Calu3 (cell line): ENCODE data around the gene TRMT10A. TPM values are rescaled to one million over a fixed set of nuclear protein-coding genes. Genes with fewer than 3 reads are reported as not detected.
"Not testable (repeated sequence)": the region's sequence is repeated elsewhere in the genome, so short reads cannot be mapped to it uniquely, and the experiment has no call there.

Source experiments
- BruUV-seq: library from RNA; stranded (reverse); fragments of 400-500 nt; replicated peaks from 2 replicates; lab custom pipeline; 2021; lab: Mats Ljungman, UMichigan
- CTCF ChIA-PET: fragments of 300-600 bp; sonication (Branson Sonifier 250); formaldehyde crosslinking; loops from one replicate; lab custom pipeline; 2022; ENCODE audit warnings: antibody characterized with exemption; lab: Charles Lee
- DNase-seq: peaks from one replicate; pipeline ENCODE4 v3.0.0; 2022
- H3K27ac Mint-ChIP-seq: one replicate; pipeline ENCODE4 v1.8.0; 2022; ENCODE audit warnings: mixed read lengths; ENCODE audit not compliant: unreplicated experiment
- H3K27me3 Mint-ChIP-seq: one replicate; pipeline ENCODE4 v1.8.0; 2022; ENCODE audit warnings: mixed read lengths; ENCODE audit not compliant: unreplicated experiment
- H3K36me3 Mint-ChIP-seq: one replicate; pipeline ENCODE4 v1.8.0; 2022; ENCODE audit warnings: mild to moderate bottlenecking, moderate library complexity, mixed read lengths; ENCODE audit not compliant: insufficient read depth, unreplicated experiment
- H3K4me1 Mint-ChIP-seq: one replicate; pipeline ENCODE4 v1.8.0; 2022; ENCODE audit warnings: mild to moderate bottlenecking, low read depth, mixed read lengths; ENCODE audit not compliant: unreplicated experiment
- H3K4me3 Mint-ChIP-seq: one replicate; pipeline ENCODE4 v1.8.0; 2022; ENCODE audit warnings: mild to moderate bottlenecking, low read depth, moderate library complexity, mixed read lengths; ENCODE audit not compliant: unreplicated experiment
- H3K9me3 Mint-ChIP-seq: one replicate; pipeline ENCODE4 v1.8.0; 2022; ENCODE audit warnings: low read depth, mixed read lengths; ENCODE audit not compliant: unreplicated experiment
- CTCF ChIP-seq: fragments of 200-600 bp; IDR thresholded peaks from one replicate; pipeline ENCODE4 v1.8.0; 2022; ENCODE audit warnings: antibody characterized with exemption; ENCODE audit not compliant: unreplicated experiment
- intact Hi-C: fragments of 100-400 bp; cut with micrococcal nuclease; formaldehyde crosslinking; loops from one replicate; pipeline ENCODE4 v1.10.0; 2022; ENCODE audit not compliant: unreplicated experiment
- total RNA-seq: library from RNA; stranded (reverse); gene quantifications from 2 replicates; pipeline ENCODE4 v1.2.3, GENCODE V29; 2022

Gene TRMT10A
- total RNA-seq, 1 experiment from 2014 or later: 2.9 TPM

- Mint-ChIP-seq H3K9me3 (no peaks in the 10 kb centered on the region), H3K27ac (no peak overlapping the region), H3K4me1 (peaks cover 13% of the 10 kb centered on the region), H3K4me3 (no peak overlapping the region), H3K27me3 (no peaks in the 10 kb centered on the region), H3K36me3 (no peaks in the 10 kb centered on the region)
- intact Hi-C loops: no loop called here
- TF ChIP-seq CTCF: no peak
- no TSS peak for BruUV-seq
- CTCF ChIA-PET: no interaction called here
- no peak for DNase-seq
Observed at GRCh38 chr4:99536848-99537247, 27.0 kb downstream of the TRMT10A start.

GRCh38 chr4:99536271-99536670 lies 27.6 kb downstream of the TRMT10A start:
- Mint-ChIP-seq H3K9me3 (no peaks in the 10 kb centered on the region), H3K27ac (no peak overlapping the region), H3K27me3 (no peaks in the 10 kb centered on the region), H3K4me3 (no peak overlapping the region), H3K36me3 (no peaks in the 10 kb centered on the region), H3K4me1 (peaks cover 11% of the 10 kb centered on the region)
- TF ChIP-seq CTCF: no peak
- CTCF ChIA-PET: no interaction called here
- intact Hi-C loops: no loop called here
- DNase-seq: no peak
- BruUV-seq: no TSS peak

GRCh38 chr4:99534699-99535098 lies 29.1 kb downstream of the TRMT10A start:
- H3K4me1 Mint-ChIP-seq, BruUV-seq, H3K9me3 Mint-ChIP-seq, H3K27ac Mint-ChIP-seq, H3K4me3 Mint-ChIP-seq, DNase-seq, H3K36me3 Mint-ChIP-seq, H3K27me3 Mint-ChIP-seq, intact Hi-C loops, CTCF ChIA-PET: not testable (repeated sequence)

DNA sequence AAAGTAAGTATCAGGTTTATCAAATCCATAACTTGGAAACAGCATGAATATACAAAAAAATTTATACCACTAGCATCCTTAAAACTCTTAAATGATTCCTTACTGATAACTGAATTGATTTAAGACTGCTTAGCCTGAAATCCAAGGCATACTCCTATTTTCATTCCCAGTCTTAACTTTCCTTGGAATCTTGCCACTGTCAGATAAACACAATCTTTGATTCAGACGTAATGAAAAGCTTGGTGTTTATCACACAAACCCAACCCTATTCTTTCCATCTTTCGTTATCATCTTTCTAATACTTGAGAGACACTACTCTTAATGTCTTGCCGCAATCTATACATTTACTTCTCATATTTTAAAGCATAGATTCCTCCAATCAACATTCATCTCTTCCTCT lies 33.9 kb downstream of the TRMT10A start:
- H3K36me3 Mint-ChIP-seq: no peaks in the 10 kb centered on the region
- no peak for DNase-seq
- H3K4me3 Mint-ChIP-seq: no peak overlapping the region
- H3K27me3 Mint-ChIP-seq: no peaks in the 10 kb centered on the region
- TF ChIP-seq CTCF: no peak
- H3K4me1 Mint-ChIP-seq: no peaks in the 10 kb centered on the region
- no TSS peak for BruUV-seq
- CTCF ChIA-PET: no interaction called here
- H3K9me3 Mint-ChIP-seq: no peaks in the 10 kb centered on the region
- intact Hi-C loops: no loop called here
- H3K27ac Mint-ChIP-seq: no peak overlapping the region

GRCh38 chr4:99529228-99529627 lies 34.6 kb downstream of the TRMT10A start:
- DNase-seq: no peak
- intact Hi-C loops: no loop called here
- Mint-ChIP-seq H3K4me3 (no peak overlapping the region), H3K36me3 (no peaks in the 10 kb centered on the region), H3K9me3 (no peaks in the 10 kb centered on the region), H3K27ac (no peak overlapping the region), H3K27me3 (no peaks in the 10 kb centered on the region), H3K4me1 (no peaks in the 10 kb centered on the region)
- no TSS peak for BruUV-seq
- CTCF ChIA-PET: no interaction called here
- TF ChIP-seq CTCF: no peak
